RWPE2 (cell line): Measurements from ENCODE around the gene CCDC192.
"Not testable (repeated sequence)": the region's sequence is repeated elsewhere in the genome, so short reads cannot be mapped to it uniquely, and the experiment has no call there.

Experiments used
- ATAC-seq: fragments of 200-7000 bp; cut with Tn5 transposase; 3 replicates; pipeline ENCODE4 v1.9.1; 2021; ENCODE audit warnings: low read depth
- DNase-seq: peaks from one replicate; pipeline ENCODE4 v3.0.0-alpha.2; 2020; ENCODE audit warnings: low spot score
- H3K27ac ChIP-seq: fragments of 450-650 bp; 2 replicates; pipeline ENCODE4 v1.5.1; 2017; ENCODE audit warnings: mild to moderate bottlenecking; ENCODE audit not compliant: poor library complexity, severe bottlenecking
- H3K27me3 ChIP-seq: fragments of 250-450 bp; sonication (Bioruptor Pico); 2 replicates; pipeline ENCODE4 v1.5.1; 2021; ENCODE audit warnings: mild to moderate bottlenecking, moderate library complexity; ENCODE audit not compliant: insufficient read depth, poor library complexity, severe bottlenecking
- H3K36me3 ChIP-seq: fragments of 250-450 bp; sonication (Bioruptor Pico); 2 replicates; pipeline ENCODE4 v1.5.1; 2020; ENCODE audit warnings: low read depth, mild to moderate bottlenecking, moderate library complexity
- H3K4me1 ChIP-seq: fragments of 250-450 bp; sonication (Bioruptor Pico); 2 replicates; pipeline ENCODE4 v1.5.1; 2021; ENCODE audit warnings: mild to moderate bottlenecking, moderate library complexity; ENCODE audit not compliant: insufficient read depth, poor library complexity, severe bottlenecking
- H3K4me3 ChIP-seq: fragments of 250-450 bp; sonication (Bioruptor Pico); 2 replicates; pipeline ENCODE4 v1.5.1; 2021; ENCODE audit warnings: mild to moderate bottlenecking, moderate library complexity; ENCODE audit not compliant: severe bottlenecking
- H3K9me3 ChIP-seq: fragments of 250-450 bp; sonication (Bioruptor Pico); 2 replicates; pipeline ENCODE4 v1.5.1; 2021; ENCODE audit warnings: mild to moderate bottlenecking, moderate library complexity; ENCODE audit not compliant: severe bottlenecking
- TF ChIP-seq, protein P1 (sequence below): fragments of 450-650 bp; IDR thresholded peaks from one replicate; pipeline ENCODE4 v1.5.1; 2017; ENCODE audit warnings: mild to moderate bottlenecking, moderate library complexity; ENCODE audit not compliant: poor library complexity, severe bottlenecking

The CCDC192 gene

DNA sequence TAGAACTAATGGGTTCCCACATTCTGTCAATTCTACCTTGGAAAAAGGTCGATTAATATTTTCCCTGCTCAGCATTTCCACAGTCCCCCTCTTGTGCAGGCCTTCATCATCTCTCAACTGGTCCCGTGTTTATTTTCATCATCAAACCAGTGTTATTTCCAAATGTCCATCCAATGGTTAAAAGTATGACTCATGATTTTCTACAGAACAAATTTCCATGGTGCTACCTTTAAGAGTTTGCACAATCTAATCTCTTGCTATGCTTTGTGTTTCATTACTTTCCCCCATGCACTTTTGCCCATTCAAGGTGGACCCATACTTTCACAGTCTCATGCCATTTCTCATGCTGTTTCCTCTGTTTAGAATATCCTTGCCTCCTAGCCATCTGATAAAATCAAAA, 143.7 kb downstream of the CCDC192 start:
- ATAC-seq, result no peak
- H3K36me3 ChIP-seq, result no peaks in the 10 kb centered on the region
- TF ChIP-seq, protein P1, sequence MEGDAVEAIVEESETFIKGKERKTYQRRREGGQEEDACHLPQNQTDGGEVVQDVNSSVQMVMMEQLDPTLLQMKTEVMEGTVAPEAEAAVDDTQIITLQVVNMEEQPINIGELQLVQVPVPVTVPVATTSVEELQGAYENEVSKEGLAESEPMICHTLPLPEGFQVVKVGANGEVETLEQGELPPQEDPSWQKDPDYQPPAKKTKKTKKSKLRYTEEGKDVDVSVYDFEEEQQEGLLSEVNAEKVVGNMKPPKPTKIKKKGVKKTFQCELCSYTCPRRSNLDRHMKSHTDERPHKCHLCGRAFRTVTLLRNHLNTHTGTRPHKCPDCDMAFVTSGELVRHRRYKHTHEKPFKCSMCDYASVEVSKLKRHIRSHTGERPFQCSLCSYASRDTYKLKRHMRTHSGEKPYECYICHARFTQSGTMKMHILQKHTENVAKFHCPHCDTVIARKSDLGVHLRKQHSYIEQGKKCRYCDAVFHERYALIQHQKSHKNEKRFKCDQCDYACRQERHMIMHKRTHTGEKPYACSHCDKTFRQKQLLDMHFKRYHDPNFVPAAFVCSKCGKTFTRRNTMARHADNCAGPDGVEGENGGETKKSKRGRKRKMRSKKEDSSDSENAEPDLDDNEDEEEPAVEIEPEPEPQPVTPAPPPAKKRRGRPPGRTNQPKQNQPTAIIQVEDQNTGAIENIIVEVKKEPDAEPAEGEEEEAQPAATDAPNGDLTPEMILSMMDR, result no peak
- DNase-seq, result no peak
- no peak overlapping the region for H3K27ac ChIP-seq
- H3K27me3 ChIP-seq, result no peaks in the 10 kb centered on the region
- H3K4me3 ChIP-seq, result no peak overlapping the region
- H3K9me3 ChIP-seq, result no peaks in the 10 kb centered on the region
- H3K4me1 ChIP-seq, result no peaks in the 10 kb centered on the region

DNA sequence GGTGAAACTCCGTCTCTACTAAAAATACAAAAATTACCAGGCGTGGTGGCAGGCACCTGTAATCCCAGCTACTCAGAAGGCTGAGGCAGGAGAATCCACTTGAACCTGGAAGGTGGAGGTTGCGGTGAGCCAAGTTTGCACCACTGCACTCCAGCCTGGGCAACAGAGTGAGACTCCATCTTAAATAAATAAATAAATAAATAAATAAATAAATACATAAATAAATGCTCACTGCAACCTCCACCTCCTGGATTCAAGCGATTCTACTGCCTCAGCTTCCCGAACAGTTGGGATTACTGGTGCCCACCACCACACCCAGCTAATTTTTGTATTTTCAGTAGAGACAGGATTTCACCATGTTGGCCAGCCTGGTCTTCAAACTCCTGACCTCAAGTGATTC, 144.4 kb downstream of the CCDC192 start:
- H3K4me3 ChIP-seq, DNase-seq, H3K4me1 ChIP-seq, H3K27me3 ChIP-seq, ATAC-seq, H3K9me3 ChIP-seq, H3K27ac ChIP-seq, H3K36me3 ChIP-seq: not testable (repeated sequence)

DNA sequence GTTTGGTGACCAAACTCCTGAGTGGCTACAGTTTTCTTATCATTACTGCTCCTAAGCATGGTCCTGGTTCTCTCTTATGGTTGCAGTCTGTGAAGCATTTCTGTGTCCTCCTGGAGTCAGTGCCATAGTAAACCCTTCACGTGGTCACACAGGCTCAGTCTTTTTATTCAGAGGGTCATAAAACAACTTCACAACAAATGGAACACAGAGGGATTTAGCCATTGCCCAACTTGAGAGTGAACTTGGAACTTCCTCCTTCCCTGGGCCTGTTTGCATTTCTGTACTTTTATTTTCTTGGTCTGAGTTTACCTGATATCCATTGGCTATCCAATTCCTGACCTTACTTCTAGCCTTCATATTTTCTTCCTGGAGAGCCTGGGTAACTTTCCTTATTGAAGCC, 144.9 kb downstream of the CCDC192 start:
- Histone ChIP-seq H3K9me3 (no peaks in the 10 kb centered on the region), H3K4me3 (no peak overlapping the region), H3K36me3 (no peaks in the 10 kb centered on the region), H3K4me1 (no peaks in the 10 kb centered on the region), H3K27me3 (no peaks in the 10 kb centered on the region), H3K27ac (no peak overlapping the region)
- TF ChIP-seq, protein P1, result no peak
- DNase-seq (no peak), ATAC-seq (no peak)

DNA sequence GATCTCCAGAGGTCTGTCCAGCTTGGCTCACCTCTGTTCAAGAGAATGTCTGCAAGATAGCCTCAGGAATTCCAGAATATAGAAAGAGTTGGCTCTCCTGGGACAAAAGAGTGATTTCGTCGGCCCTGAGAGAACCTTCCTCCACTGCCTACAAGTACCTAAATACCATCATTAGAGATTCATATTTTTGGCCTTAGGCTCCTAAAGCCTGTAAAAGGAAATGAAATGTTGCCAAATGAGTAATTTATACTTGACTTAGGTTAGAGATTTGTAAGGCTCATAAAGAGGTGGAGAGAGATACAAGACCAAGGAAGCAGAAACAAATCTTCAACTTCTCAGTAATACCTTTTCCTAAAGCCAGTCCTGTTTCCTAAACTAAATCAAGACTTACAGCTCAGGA, 146.2 kb downstream of the CCDC192 start:
- Histone ChIP-seq H3K9me3 (no peaks in the 10 kb centered on the region), H3K4me3 (no peak overlapping the region), H3K27ac (no peak overlapping the region), H3K4me1 (no peaks in the 10 kb centered on the region), H3K36me3 (no peaks in the 10 kb centered on the region), H3K27me3 (no peaks in the 10 kb centered on the region)
- TF ChIP-seq, protein P1, result no peak
- ATAC-seq (peak; percentile 70), DNase-seq (no peak)

DNA sequence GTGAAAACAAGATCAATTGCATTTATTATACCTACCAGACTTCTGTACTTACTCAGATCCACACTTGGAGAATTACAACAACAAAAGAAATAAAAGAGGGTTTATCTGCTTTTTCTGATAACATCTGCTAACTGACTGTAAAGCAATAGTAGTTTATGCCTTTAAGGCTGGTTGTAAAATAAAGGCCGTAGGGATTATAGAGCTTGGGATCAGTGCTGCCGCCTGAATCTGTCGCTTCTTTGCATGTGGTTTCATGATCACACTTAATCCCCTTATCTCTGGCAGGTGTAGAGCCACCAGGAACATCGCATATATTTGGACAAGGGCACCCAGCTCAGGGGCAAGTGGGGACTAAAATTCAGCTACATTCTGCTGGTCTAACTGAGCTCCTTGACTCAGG, 146.7 kb downstream of the CCDC192 start:
- DNase-seq (no peak), ATAC-seq (no peak)
- Histone ChIP-seq H3K27me3 (no peaks in the 10 kb centered on the region), H3K27ac (no peak overlapping the region), H3K9me3 (no peaks in the 10 kb centered on the region), H3K4me1 (no peaks in the 10 kb centered on the region), H3K36me3 (no peaks in the 10 kb centered on the region), H3K4me3 (no peak overlapping the region)
- TF ChIP-seq, protein P1, result no peak
